Measurements from ENCODE around the gene TBCD.

The TBCD gene

GRCh38 chr17:82874011-82874835 is 122.4 kb downstream of the TBCD start:
- H3K4me3 ChIP-seq (ENCODE audit: low read depth, low read length) = no peak overlapping the region
- peak; percentile 50 for DNase-seq (ENCODE audit: low read depth)
- no peak for TF ChIP-seq CTCF (IDR thresholded peaks at IDR 0.05; ENCODE audit: control insufficient read depth, extremely low read depth, insufficient read depth)

- peak overlapping the region; percentile 9; the same call in 1 of the 2 replicates for H3K4me3 ChIP-seq (ENCODE audit: low read depth, low read length)
- DNase-seq (ENCODE audit: low read depth) = peak; percentile 63
- no peak for TF ChIP-seq CTCF (IDR thresholded peaks at IDR 0.05; ENCODE audit: control insufficient read depth, extremely low read depth, insufficient read depth)
These were observed 123.6 kb downstream of the TBCD start for GRCh38 chr17:82875407-82875856.

DNA sequence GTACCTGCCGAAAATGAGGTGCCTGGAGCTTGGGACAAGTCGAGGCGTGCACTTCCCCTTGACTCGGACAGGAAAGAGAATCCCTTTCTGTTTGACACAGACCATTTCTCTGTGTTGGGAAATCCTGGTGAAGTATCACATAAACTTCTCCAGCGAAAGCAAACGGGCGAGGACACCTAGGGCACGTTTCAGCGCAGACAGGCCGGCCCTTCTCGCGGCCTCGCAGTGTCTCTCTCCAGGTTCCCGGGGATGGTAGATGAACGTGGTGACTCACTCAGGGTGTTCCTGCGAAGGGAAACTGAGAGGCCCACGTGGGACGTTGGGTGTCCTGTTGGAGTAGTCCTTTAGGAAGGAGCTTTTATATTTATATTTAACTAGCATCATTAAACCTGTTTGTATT is 124.3 kb downstream of the TBCD start:
- DNase-seq (ENCODE audit: low read depth) = peak; percentile 39
- no peak for TF ChIP-seq CTCF (IDR thresholded peaks at IDR 0.05; ENCODE audit: control insufficient read depth, extremely low read depth, insufficient read depth)
- H3K4me3 ChIP-seq (ENCODE audit: low read depth, low read length) = peak overlapping the region; percentile 9; the same call in 1 of the 2 replicates

DNA sequence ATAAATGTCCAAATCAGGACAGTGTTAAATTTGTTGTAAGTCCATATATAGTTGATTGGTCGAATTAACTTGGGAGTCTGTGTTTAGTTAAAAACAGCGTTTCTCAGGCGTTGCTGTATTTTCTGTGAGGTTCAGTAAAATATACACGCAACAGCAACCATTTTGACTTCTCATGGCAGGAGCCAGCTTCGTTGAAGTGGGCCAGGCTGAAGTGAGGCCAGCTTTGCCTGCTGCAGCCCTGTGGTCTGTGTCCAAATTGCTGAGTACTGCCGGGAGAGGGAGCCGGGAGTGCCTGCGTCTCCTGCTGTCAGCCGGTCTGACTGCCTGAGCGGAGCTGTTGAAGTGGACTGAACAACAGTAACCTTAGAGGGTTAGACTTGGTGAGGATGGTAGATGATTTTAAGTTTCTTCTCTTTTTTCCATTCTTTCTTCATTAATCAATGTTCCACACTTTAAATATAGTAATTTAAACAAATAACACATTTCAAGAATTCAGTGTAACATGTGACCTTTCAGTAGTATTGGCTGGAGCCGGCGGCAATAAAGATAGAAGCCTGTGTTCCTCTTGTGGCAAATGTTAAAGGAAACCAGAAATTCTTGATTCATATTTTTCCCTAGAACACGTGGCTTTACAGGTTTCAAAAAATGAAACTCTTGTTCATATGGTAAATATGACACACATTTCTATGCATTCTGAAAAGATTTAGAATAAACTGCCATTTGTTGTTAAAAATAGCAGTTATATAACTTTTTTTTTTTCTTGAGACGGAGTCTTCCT is 124.9 kb downstream of the TBCD start:
- DNase-seq (ENCODE audit: low read depth) = peak; percentile 82
- H3K4me3 ChIP-seq (ENCODE audit: low read depth, low read length) = no peak overlapping the region
- peak; percentile 69 for TF ChIP-seq CTCF (IDR thresholded peaks at IDR 0.05; ENCODE audit: control insufficient read depth, extremely low read depth, insufficient read depth)

DNA sequence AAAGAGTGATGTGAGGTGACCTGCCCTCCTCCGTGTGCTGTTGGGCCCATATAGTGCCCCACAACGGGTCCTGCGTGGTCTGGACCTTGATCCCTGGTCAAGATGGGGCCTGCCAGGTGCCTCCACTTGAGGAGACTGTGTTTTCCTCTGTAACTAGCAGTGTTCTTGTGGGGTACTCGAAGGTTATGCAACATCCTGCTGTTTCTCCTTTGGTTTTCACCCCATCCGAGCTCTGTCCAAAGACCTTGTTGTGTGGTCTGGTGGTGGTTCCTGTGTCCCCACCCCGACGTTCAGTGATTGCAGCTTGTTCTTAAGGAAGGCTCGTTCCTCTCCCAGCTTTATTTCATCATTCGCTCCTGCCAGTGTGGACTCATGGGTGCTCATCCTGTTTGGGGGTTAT is 126.7 kb downstream of the TBCD start:
- no peak for DNase-seq (ENCODE audit: low read depth)
- H3K4me3 ChIP-seq (ENCODE audit: low read depth, low read length) = no peak overlapping the region
- TF ChIP-seq CTCF (IDR thresholded peaks at IDR 0.05; ENCODE audit: control insufficient read depth, extremely low read depth, insufficient read depth) = no peak

GRCh38 chr17:82879241-82879640 is 127.4 kb downstream of the TBCD start:
- no peak for TF ChIP-seq CTCF (IDR thresholded peaks at IDR 0.05; ENCODE audit: control insufficient read depth, extremely low read depth, insufficient read depth)
- H3K4me3 ChIP-seq (ENCODE audit: low read depth, low read length) = no peak overlapping the region

More at GRCh38 chr17:82879241-82879640, 127.4 kb downstream of the TBCD start:
- no peak for DNase-seq (ENCODE audit: low read depth)

Data from LNCaP clone FGC (cell line).